Limb (tissue), 2 donors: Measurements from ENCODE around the gene TRIM71.
"Not testable (repeated sequence)": the region's sequence is repeated elsewhere in the genome, so short reads cannot be mapped to it uniquely, and the experiment has no call there.

Source experiments
- DNase-seq, 2 donors: peaks; one replicate each; pipeline ENCODE4 v3.0.0-alpha.2; 2016; ENCODE audit errors: extremely low spot score in 2 of 2

Gene TRIM71

DNA sequence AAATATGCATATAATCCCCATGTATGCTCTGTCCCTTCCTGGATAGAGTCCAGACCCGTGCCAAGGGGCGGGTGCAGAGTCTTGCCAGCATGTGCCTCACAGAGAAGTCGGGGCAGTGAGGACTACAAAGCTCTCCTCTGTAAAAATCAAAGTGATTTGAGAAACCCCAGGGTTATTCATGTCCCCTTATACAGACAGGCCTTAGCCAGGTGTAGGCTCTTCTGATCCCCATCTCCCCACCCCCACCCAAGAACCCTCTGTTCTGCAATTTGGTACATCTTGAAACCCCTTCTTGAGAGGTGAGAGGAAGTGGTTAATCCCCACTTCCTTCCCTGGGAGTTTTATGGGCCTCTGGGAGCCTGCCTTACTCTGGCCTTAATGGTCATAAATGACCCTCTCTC lies 24.7 kb downstream of the TRIM71 start:
- no peak for DNase-seq

DNA sequence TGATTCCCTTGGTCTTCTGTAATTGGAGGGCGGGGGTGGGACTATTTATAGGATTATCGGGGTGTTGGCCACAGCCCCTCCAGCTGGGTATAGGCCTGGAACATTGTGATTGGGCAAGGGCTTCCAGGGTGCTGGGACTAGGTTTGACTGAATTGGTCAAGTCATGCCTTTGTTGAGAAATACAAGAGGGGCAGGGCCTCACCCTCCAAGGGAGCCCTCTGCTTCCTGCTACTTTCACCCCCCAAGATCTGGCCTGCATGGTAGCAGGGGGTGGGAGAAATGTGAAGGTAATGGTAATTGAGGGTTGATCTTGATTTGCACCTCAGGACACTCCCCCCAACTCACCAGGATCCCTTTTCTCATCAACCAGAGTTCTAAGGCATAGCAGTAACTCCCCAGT lies 25.2 kb downstream of the TRIM71 start:
- no peak for DNase-seq

DNA sequence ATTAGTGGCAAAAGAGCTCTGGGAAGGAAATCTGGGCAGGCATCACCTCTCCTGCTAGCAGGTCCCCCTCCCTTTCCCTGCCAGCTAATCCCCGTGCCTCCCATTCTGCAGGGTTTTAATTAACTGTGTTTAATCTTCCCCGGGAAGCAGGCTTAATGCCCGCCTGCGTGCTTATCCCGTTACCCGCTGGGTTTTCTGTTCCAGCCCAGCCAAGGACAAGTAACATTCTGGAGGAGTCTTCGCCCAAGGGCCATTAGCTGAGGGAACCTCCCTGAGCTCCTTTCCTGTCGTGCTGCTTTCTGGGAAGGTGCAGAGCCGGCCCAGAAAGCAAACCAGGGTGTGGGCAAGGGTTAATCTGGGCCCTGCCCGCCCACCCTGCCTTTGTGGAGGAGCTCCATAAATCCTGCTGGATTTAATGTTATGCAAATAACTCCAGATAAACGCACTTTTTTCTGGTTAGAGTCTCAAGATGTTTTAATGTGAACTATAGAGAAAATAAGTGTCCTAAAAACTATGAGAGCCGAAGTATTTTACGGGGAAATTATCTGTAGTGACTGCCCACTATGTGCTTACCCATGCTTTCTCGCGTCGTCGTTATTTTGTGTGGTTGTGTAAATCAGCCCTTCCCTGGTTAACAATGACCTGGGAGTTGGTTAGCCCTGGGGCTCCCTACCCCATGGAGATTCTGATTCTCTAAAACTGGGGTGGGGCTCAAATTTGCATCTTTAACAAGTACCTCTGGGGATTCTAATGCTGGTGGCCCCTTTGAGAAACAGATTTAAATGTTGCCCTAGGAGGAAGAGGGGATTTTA lies 25.9 kb downstream of the TRIM71 start:
- DNase-seq = no peak

DNA sequence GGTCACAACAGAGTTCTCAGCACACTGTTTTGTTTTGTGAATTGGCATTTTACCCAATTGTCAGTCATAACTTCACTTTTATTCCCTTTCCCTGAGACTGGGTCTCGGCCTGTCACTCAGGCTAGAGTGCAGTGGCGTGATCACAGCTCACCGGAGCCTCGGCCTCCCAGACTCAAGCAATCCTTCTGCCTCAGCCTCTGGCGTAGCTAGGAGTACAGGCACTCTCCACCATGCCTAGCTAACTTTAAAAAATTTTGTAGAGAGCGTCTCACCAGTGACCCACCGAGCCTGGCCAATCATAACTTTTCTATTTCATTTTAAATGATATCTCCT lies 26.5 kb downstream of the TRIM71 start:
- DNase-seq = no peak

DNA sequence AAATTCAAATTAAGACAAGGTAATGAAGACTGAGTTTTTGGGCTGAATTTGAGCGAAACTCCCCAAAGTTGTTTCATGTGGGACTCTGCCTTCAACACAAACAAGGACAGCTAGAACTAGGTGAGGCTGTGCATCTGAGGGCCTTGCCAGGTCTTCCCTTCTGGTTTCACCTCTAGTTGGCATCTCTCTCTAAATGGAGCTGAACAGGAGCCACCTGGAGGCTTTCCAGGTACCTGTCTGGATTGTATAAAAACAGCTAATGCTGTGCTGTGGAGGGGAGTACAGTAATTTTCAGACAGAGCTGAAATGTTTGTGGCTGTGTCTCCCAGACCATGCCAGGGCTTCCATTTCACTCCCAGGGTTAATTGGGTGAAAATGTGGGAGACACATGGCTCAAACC lies 27.1 kb downstream of the TRIM71 start:
- no peak for DNase-seq

DNA sequence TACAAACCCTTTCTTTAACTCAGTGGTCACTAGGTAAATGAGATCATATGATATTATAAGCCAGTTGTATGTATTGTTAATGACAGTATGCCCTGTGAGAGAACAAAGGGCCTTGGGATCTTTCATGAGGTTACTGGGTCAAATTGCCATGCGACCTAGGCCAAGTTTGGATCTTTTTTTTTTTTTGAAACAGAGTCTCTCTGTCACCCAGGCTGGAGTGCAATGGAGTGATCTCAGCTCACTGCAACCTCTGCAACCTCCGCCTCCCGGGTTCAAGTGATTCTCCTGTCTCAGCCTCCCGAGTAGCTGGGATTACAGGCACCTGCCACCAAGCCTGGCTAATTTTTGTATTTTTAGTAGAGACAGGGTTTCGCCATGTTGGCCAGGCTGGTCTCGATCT lies 27.7 kb downstream of the TRIM71 start:
- not testable (repeated sequence) for DNase-seq

DNA sequence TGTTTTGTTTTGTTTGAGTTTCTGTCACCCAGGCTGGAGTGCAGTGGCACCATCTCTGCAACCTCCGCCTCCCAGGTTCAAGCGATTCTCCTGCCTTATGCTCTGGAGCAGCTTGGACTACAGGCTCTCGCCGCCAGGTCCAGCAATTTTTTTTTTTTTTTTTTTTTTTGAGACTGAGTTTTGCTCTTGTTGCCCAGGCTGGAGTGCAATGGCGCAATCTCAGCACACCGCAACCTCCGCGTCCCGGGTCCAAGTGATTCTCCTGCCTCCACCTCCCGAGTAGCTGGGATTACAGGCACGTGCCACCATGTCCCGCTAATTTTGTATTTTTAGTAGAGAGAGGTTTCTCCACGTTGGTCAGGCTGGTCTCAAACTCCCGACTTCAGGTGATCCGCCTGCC lies 29.2 kb downstream of the TRIM71 start:
- DNase-seq = not testable (repeated sequence)

DNA sequence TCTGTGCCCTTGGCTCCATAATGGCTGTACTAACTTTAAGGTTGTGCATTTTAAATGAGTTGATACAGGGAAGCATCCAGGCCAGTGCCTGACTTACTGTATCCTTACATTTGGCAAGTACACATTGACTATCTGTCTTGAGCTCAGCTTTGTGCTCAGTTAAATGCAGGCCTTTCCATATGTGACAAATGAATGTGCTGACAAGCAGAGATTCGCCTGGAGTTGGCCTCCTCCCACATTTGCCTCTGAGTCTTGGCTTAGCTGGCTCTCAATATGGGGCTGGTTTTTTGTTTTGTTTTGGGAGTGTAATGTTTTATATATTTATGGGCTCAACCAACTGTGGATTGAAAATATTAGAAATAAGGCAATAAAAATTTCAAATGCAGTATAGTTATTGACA lies 29.7 kb downstream of the TRIM71 start:
- peak in 1 of 2 donors; percentile 22 for DNase-seq

DNA sequence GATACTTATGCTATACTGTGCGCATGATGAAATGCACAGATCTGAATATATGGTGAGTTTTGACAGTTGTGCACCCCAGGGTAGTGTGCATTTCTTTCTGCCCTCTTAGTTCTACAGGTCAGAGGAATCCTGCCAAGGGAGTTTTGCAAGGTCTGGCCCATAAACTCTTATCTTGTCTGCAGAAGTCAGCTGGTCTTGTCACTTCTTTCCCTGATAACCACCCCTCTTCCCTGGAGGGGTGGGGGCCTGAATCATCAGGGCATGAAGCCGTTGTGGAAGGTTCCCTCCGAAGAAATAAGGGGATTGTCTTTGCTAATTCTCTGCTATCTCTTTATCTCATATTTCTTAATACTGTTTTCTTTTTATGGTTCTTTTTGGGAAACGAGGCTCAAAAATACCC lies 30.4 kb downstream of the TRIM71 start:
- no peak for DNase-seq

DNA sequence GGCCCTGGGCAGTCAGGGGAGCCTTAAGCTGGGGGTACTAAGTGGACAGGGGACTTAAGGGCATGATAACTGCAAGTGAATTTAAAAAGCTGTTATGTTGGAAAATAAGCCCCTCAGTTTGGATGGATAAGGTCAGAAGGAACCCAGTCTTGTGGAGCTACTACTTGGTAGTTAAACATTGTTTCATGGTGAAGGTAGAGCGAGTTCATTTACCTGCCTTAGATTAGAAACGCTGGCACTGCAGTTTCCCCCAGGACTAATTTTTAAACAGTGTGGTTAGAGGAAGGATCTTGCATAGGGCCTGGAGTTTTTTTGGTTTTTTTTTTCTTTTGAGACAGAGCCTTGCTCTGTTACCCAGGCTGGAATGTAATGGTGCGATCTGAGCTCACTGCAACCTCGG lies 31.2 kb downstream of the TRIM71 start:
- DNase-seq = no peak

DNA sequence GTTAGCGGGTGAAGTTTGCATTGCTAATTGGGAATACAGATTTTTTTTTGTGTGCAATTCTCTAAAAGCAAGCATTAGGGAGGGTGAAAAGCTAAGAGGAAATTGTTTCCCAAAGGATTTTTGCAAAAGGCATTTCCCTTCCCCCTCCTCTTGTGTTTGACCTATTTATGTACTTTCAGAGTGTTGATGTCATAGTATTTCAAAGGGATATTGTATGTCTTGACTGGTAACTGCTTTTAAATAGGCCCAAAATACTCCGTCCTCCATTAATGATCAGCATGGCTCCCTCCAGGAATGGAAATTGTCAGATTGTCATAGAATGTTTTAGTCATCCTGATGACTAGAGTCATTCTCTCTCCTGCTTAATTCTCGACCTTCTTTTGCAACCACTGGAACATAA lies 32.4 kb downstream of the TRIM71 start:
- no peak for DNase-seq

DNA sequence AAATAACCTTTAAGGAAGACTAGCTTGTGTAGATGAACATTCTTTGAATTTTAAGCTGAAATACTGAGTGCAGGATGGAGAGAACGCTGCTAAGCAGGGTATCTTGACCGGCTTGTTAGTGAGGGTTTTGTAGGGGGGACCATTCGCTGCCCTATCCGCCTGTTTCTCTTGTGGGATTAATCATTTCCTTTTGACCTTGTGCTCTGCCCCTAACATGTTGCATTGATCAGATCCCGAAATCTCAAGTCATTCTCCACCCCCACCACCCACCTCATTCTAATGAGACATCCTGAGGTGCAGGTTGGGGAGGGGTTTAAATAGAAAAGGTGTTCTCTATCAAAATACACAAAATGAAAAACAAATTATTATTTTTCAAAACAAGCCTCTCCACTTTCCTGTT lies 32.8 kb downstream of the TRIM71 start:
- DNase-seq = no peak

DNA sequence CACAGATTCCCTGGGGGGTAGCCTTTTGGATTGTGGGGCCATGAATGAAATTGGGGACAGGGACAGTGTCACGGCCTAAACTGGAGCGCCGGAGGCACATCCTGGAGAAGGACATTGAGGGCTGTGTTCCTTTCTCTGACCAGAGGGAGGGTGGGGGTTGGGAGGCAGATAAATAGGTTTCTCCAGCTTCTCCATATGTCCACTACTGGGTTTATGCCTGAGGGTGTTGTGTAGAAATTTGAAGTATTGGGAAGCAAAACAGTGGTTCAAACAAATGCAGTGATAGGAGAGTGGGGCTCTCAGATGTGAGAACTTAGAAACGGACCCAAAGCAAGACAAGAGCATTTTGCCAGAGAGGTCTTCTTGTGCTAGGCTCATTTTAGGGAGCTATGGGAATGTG lies 34.3 kb downstream of the TRIM71 start:
- DNase-seq = no peak

DNA sequence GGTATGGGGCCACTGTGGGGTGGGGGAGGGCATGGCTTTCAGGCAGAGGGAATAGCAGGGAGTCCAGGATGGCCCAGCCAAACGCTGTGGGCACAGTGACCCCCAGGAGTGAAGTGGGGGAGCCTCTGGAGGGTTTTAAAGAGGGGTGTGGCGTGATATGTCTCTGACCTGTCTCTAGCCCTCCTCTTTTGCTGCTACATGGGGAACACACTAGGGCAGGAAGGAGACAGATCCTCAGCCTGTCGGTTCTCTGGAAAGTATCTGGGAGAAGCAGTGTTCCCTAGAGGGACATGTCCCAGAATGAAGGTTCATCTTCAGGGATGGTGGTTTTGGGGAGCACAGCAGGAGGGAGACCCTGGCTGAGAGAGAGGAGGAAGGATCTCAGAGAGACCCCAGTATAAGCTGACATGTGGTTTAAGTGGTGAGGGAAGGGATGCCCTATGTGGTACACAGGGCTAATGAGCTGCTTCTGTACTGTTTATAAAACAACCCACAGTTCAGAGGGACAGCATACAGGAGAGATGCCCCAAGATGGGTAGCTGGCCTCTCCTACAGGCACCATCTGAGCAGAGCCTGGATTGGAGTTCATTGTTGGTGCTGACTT lies 37.7 kb downstream of the TRIM71 start:
- DNase-seq = no peak

DNA sequence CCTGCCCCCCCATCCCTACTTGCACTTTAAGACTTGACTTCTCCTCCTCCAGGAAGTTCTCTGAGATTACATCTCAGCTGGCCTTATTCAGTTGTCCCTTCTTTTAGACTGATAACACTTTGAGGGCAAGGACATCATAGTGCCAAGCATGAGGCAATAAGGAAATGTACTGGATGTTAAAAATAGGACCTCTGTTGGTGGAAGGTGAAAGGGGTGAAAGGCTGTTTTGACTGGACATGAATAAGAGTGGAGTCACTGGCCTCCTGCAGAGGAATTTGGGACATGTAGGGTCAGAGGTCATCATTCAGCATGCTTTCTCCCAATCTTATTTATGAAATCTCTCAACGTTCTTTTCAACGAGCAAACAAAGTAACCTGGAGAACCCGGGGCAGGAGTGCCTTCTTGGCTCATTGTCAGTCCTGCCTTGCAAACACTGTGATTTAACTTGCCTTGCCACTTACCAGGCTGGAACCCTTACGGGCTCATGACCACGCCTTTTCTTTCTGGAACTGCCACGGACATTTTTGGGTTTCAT lies 38.6 kb downstream of the TRIM71 start:
- DNase-seq = no peak

DNA sequence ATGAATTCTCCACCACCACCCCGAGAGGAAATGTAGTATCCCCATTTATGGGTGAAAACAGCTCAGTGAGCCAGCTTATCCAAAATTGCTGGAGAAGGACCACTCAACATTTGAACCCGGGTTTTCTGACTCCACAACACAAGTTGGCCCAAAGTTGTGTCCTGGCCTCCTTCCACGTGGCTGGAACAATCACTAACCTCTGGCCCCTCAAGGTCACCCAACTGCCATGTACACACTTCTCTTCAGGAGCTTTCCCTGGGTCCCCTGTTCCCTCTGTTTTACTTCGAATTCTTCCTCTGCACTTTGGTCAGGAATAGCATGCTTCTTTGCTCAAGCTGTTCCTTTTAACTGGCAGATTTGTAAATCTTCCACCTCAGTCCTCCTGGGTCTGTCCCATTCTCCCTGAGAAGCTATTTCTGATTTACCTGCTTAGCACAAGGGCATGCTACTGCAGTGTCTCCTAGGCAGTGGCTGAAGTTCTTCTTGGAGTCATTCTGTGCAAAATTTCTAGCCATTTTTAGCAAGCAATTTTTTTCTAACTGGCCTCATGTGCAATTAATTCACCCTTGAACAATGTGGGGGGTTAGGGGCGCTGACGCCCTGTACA lies 39.2 kb downstream of the TRIM71 start:
- no peak for DNase-seq

DNA sequence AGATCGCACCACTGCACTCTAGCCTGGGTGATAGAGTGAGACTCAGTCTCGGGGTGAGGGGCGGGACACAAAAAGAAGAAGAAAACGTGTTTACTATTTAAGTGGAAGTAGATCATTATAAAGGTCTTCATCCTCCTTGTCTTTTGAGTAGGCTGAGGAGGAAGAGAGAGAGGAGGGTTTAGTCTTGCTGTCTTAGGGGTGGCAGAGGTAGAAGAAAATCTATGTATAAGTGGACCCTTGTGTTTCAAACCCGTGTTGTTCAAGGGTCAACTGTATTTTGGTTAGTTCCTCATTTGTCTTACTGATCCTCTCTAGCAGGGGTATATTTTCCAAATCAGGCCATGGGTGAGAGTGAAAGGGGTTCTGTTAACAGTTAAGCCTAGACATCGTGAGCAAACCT lies 40.1 kb downstream of the TRIM71 start:
- no peak for DNase-seq

DNA sequence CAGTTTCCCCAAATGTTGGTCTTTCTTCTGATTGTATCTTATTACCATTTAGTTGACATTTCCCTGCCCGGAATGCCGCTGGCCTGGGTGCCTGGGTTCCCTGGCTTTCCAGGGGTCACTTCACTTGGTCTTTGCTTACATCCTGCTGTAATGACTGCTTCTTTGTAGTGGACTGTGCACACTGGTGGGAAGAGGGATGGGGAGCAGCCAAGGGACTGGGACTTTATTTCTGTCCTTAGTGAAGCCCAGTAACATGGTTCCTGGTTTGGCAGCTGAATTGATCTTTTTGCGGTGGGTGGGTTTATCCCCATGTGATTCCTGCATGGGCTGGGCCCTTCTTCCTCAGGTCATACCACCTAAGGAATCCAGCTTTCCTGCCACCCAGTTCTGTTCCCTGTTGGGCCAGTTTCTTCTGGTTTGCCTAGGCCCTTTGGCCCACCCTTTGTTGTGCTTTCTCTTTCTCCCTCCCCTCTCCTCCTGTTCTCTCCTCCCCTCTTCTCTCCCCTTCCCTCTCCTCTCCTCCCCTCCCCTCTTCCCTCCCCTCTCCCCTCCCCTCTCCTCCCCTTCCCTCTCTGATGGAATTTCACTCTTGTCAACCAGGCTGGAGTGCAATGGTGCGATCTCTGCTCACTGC lies 41.9 kb downstream of the TRIM71 start:
- DNase-seq = no peak

DNA sequence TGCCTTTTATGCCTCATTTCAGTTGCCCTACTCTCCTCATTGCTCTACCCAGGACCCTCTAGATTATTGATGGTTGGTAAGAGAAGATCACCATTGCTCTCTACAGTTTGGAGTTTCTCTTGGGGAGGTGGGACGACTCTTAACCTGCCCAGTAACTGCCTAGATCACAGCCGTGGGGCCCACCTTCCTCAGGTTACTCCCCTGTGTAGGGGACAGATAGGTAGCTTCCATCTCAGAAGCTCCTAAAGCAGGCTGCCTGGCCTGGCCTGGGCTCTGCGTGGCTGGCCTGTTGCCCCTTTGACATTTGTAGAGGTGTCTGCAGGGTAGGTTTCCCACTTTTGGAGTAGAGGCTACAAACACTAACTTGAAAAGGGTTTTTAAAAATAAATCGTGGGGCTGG lies 42.7 kb downstream of the TRIM71 start:
- DNase-seq = no peak

DNA sequence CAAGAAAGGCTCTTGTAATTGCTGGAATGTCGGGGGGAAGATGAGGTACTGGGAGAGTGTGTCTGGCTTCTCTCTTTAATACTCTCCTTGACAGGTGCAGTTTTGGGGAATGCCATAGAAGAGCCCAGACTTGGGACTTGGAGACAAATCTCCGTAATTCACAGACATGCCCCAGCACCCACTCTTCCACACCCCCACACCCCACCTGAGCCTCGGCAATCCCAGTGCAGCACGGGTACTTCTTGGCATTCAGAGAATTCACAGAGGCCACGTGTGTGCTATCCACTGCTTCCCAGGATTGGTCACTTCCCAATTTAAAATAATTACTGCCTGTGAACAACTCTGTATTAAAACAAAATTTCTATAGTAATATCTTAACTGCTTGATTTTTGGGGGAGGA lies 43.9 kb downstream of the TRIM71 start:
- no peak for DNase-seq

DNA sequence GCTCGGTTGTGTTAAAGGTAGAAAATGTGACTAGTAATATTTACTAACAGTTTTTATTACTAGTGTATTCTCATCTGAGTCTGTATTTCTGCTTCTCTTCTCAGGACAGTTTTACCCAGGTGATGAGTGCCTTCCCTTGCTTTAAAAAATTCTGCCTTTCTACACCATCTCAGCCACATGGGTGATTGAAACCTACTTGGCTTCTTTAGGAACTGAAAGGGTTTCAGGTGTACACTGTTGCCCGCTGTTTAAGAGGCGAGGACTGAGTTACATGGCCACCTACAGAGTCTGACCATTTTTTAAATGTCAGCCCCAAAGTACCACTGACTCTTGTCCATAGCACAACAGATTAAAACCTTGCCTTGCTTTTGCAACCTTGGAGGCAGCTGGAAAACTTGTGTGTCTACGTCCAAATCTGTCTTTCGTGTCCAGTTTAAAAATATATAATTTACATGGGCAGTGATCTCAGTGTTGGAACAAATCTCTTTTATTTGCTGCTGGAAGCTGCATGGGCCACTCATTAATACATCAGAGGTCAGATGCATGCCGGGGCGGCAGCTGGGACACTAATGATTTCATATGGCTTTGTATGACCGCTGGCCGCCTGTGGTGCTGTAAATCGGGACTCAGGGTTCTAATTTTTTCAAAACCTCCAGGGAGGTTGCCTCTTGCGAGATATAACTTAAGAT lies 44.6 kb downstream of the TRIM71 start:
- DNase-seq = no peak
